HUES64 (cell line): ENCODE results near the gene APH1A.
"Not testable (repeated sequence)": the region's sequence is repeated elsewhere in the genome, so short reads cannot be mapped to it uniquely, and the experiment has no call there.

Experiments used
- H3K27ac ChIP-seq: 2 replicates; pipeline ENCODE4 v1.7.0; 2013; ENCODE audit warnings: low read depth, low read length, inconsistent platforms
- H3K27me3 ChIP-seq: 2 replicates; pipeline ENCODE4 v1.6.1; 2013; ENCODE audit warnings: mild to moderate bottlenecking, low read length; ENCODE audit not compliant: insufficient read depth
- H3K36me3 ChIP-seq: 2 replicates; pipeline ENCODE4 v1.6.1; 2013; ENCODE audit warnings: mild to moderate bottlenecking, low read length; ENCODE audit not compliant: insufficient read depth
- H3K4me1 ChIP-seq: 2 replicates; pipeline ENCODE4 v1.6.1; 2013; ENCODE audit warnings: mild to moderate bottlenecking, low read length, moderate library complexity; ENCODE audit not compliant: insufficient read depth
- H3K4me3 ChIP-seq: 2 replicates; pipeline ENCODE4 v1.5.1; 2013; ENCODE audit warnings: mild to moderate bottlenecking, low read length, moderate library complexity
- H3K9ac ChIP-seq: 2 replicates; pipeline ENCODE4 v1.6.1; 2013; ENCODE audit warnings: mild to moderate bottlenecking, low read depth, low read length
- H3K9me3 ChIP-seq: 2 replicates; pipeline ENCODE4 v1.6.1; 2013; ENCODE audit warnings: low read depth, low read length; ENCODE audit not compliant: insufficient read depth
- WGBS: fragments of 150-250, 120-280 bp; methylation state at CpG from one replicate; pipeline ENCODE4 v1.1.7; 2013; ENCODE audit warnings: missing lambda C conversion rate; 5-methylcytosine and 5-hydroxymethylcytosine counted together

The APH1A gene

GRCh38 chr1:150256198-150256553 lies 12.6 kb downstream of the APH1A start:
- Histone ChIP-seq H3K4me1 (peaks cover 30% of the 10 kb centered on the region), H3K9ac (peak overlapping the region; percentile 86), H3K36me3 (peaks cover 6% of the 10 kb centered on the region), H3K9me3 (no peaks in the 10 kb centered on the region), H3K4me3 (peak overlapping the region; percentile 93), H3K27ac (peak overlapping the region; percentile 95), H3K27me3 (no peaks in the 10 kb centered on the region)
- no CpG with 5 or more reads among the region's 1 CpG for WGBS

- Histone ChIP-seq H3K27ac (no peak overlapping the region), H3K4me3 (no peak overlapping the region), H3K9me3 (no peaks in the 10 kb centered on the region), H3K4me1 (no peaks in the 10 kb centered on the region), H3K27me3 (no peaks in the 10 kb centered on the region), H3K36me3 (no peaks in the 10 kb centered on the region), H3K9ac (no peak overlapping the region)
- WGBS, result 89% methylated on average over 1 of the region's 2 CpGs
Measured at GRCh38 chr1:150249936-150250335, 18.9 kb downstream of the APH1A start.

GRCh38 chr1:150243003-150243402 lies 25.8 kb downstream of the APH1A start:
- no peaks in the 10 kb centered on the region for H3K27me3 ChIP-seq
- WGBS, result 96% methylated on average over 3 of the region's 3 CpGs
- no peak overlapping the region for H3K9ac ChIP-seq
- no peaks in the 10 kb centered on the region for H3K36me3 ChIP-seq
- no peaks in the 10 kb centered on the region for H3K4me1 ChIP-seq
- H3K27ac ChIP-seq, result no peak overlapping the region
- no peak overlapping the region for H3K4me3 ChIP-seq
- no peaks in the 10 kb centered on the region for H3K9me3 ChIP-seq

GRCh38 chr1:150237746-150238145 lies 31.1 kb downstream of the APH1A start:
- Histone ChIP-seq H3K4me1 (peaks cover 19% of the 10 kb centered on the region), H3K9ac (no peak overlapping the region), H3K27me3 (no peaks in the 10 kb centered on the region), H3K27ac (no peak overlapping the region), H3K36me3 (0 out of 2 replicates have a peak, but pooled peaks cover 3% of the 10 kb centered on the region), H3K9me3 (no peaks in the 10 kb centered on the region), H3K4me3 (no peak overlapping the region)
- 85% methylated on average over 20 of the region's 21 CpGs for WGBS

GRCh38 chr1:150237176-150237575 lies 31.6 kb downstream of the APH1A start:
- H3K27ac ChIP-seq, H3K36me3 ChIP-seq, H3K9me3 ChIP-seq, H3K27me3 ChIP-seq: not testable (repeated sequence)
- Histone ChIP-seq H3K9ac (peak overlapping the region; percentile 97; the same call in 1 of the 2 replicates), H3K4me1 (peaks cover 19% of the 10 kb centered on the region), H3K4me3 (peak overlapping the region; percentile 92; the same call in 1 of the 2 replicates)
- WGBS, result 93% methylated on average over 13 of the region's 13 CpGs

- Histone ChIP-seq H3K27ac (peak overlapping the region; percentile 93), H3K4me3 (peak overlapping the region; percentile 92), H3K4me1 (peaks cover 19% of the 10 kb centered on the region), H3K36me3 (peaks cover 5% of the 10 kb centered on the region), H3K27me3 (no peaks in the 10 kb centered on the region), H3K9ac (peak overlapping the region; percentile 97), H3K9me3 (no peaks in the 10 kb centered on the region)
- WGBS, result 38% methylated on average over 10 of the region's 10 CpGs
Measured at GRCh38 chr1:150236614-150237100, 32.2 kb downstream of the APH1A start.

- WGBS, result under 1% methylated on average over 31 of the region's 33 CpGs
- H3K27me3 ChIP-seq, result no peaks in the 10 kb centered on the region
- peaks cover 19% of the 10 kb centered on the region for H3K4me1 ChIP-seq
- H3K36me3 ChIP-seq, result peaks cover 11% of the 10 kb centered on the region
- no peaks in the 10 kb centered on the region for H3K9me3 ChIP-seq
- peak within 1 kb of the TSS; percentile 93 for H3K27ac ChIP-seq
- peak within 1 kb of the TSS; percentile 97 for H3K9ac ChIP-seq
- peak within 1 kb of the TSS; percentile 92 for H3K4me3 ChIP-seq
Measured at GRCh38 chr1:150235852-150236613, 32.8 kb downstream of the APH1A start, which contains the start of gene ANP32E. ANP32E (minus strand) TSS chr1:150236112; CDS start chr1:150235786, 326 bp downstream.

- Histone ChIP-seq H3K27me3 (no peaks in the 10 kb centered on the region), H3K9me3 (no peaks in the 10 kb centered on the region), H3K36me3 (peaks cover 17% of the 10 kb centered on the region), H3K4me3 (peak overlapping the region; percentile 92), H3K4me1 (peaks cover 19% of the 10 kb centered on the region), H3K27ac (peak overlapping the region; percentile 91), H3K9ac (peak overlapping the region; percentile 97)
- under 1% methylated on average over 25 of the region's 27 CpGs for WGBS
Measured at GRCh38 chr1:150235294-150235851, 33.4 kb downstream of the APH1A start.

GRCh38 chr1:150234566-150235293 lies 34.1 kb downstream of the APH1A start:
- peak overlapping the region; percentile 97 for H3K9ac ChIP-seq
- H3K27me3 ChIP-seq, result no peaks in the 10 kb centered on the region
- H3K36me3 ChIP-seq, result peaks cover 23% of the 10 kb centered on the region
- H3K27ac ChIP-seq, result peak overlapping the region; percentile 91
- H3K4me1 ChIP-seq, result peaks cover 19% of the 10 kb centered on the region
- under 1% methylated on average over 78 of the region's 78 CpGs for WGBS
- H3K4me3 ChIP-seq, result peak overlapping the region; percentile 92
- no peaks in the 10 kb centered on the region for H3K9me3 ChIP-seq

GRCh38 chr1:150234309-150234565 lies 34.6 kb downstream of the APH1A start:
- Histone ChIP-seq H3K9ac (peak overlapping the region; percentile 97), H3K4me1 (peaks cover 19% of the 10 kb centered on the region), H3K9me3 (no peaks in the 10 kb centered on the region), H3K36me3 (peaks cover 28% of the 10 kb centered on the region), H3K4me3 (peak overlapping the region; percentile 92), H3K27me3 (no peaks in the 10 kb centered on the region), H3K27ac (peak overlapping the region; percentile 91)
- under 1% methylated on average over 9 of the region's 9 CpGs for WGBS
